Neutrophil (primary cell): ENCODE results near the gene MYO15B.

ENCODE experiments used
- H3K27ac ChIP-seq: fragments of 200-600 bp; sonication (generic); 2 replicates; pipeline ENCODE4 v1.5.1; 2016; ENCODE audit warnings: mild to moderate bottlenecking, moderate library complexity
- H3K27me3 ChIP-seq: fragments of 200-600 bp; sonication (generic); 2 replicates; pipeline ENCODE4 v1.6.0; 2016; ENCODE audit warnings: mild to moderate bottlenecking
- H3K36me3 ChIP-seq: fragments of 200-600 bp; sonication (generic); 2 replicates; pipeline ENCODE4 v1.5.1; 2017
- H3K4me1 ChIP-seq, 2 experiments: fragments of 200-600 bp in 1 of 2; sonication (generic) in 1 of 2; 1 replicate in 1 of 2; 2 replicates in 1 of 2; pipeline versions ENCODE4 v1.5.1 to v1.6.1; 2013 to 2016; ENCODE audit warnings: low read depth in 1 of 2, low read length in 1 of 2, mild to moderate bottlenecking in 1 of 2, moderate library complexity in 1 of 2; ENCODE audit not compliant: control insufficient read depth in 1 of 2, insufficient read depth in 1 of 2
- H3K4me3 ChIP-seq, 2 experiments: fragments of 200-600 bp in 1 of 2; sonication (generic) in 1 of 2; 1 replicate in 1 of 2; 2 replicates in 1 of 2; pipeline ENCODE4 v1.5.1; 2013 to 2016; ENCODE audit warnings: low read depth in 1 of 2, low read length in 1 of 2, mild to moderate bottlenecking in 1 of 2, moderate library complexity in 1 of 2
- H3K9me3 ChIP-seq: fragments of 200-600 bp; sonication (generic); 2 replicates; pipeline ENCODE4 v1.5.1; 2016
- TF ChIP-seq, protein P1 (sequence below): fragments of 200-600 bp; sonication (generic); IDR thresholded peaks from 2 replicates; pipeline ENCODE4 v1.5.1; 2016; ENCODE audit warnings: antibody characterized with exemption

Gene MYO15B

DNA sequence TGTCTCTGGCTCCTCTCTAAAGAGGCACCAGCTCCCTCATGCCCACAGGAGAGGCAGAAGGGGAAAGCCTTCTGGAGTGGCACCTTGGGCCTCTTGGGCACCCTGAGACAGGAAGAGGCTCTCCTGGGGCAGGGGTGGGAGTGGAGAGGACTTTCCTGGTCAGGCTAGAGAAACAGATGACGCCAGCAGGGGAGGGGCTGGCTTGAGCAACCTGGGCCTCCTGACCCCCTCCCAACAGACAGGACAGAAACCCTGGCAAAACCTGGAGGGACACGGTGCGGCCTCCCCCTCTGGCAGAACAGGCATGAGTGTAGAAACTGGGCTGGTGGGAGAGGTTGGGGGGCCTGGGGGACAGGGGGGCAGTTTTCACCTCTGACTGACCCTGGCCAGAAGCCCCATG is 51.7 kb downstream of the MYO15B start:
- peaks cover 12% of the 10 kb centered on the region for H3K36me3 ChIP-seq

DNA sequence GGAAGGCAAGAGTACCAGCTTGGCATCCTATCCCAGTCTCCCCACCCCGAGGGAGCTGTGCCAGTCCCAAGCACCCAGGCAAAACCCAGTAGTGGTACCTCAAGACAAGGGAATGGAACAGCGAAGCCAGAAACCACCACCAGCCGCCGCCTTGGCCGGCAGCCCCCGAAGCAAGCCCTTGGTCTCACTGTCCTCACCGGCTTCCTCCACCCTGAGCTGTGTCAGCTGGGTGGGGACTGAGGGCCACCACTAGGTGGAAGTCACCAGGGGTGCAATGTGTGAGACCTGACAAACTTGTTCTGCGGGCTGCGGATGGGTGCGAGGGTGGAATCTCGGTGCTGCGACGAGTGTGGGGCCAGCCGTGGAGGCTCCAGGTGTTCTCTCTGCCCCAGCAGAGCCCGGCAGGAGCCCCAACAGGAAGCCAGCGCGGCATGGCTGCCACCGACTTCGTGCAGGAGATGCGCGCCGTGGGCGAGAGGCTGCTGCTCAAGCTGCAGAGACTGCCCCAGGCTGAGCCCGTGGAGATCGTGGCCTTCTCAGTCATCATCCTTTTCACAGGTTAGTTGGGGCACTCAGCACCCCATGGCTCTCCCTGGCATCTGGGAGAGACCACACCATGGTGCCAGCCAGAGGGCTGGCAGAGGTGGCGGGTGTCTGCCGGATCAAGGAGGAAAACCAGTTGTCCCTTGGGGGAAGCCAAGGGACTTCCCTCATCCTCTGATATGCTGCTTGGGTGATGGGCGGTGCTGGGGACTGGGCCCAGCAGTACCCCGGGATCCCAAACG is 52.4 kb downstream of the MYO15B start:
- H3K4me3 ChIP-seq: no peak overlapping the region
- H3K36me3 ChIP-seq: peaks cover 12% of the 10 kb centered on the region
- TF ChIP-seq, protein P1, sequence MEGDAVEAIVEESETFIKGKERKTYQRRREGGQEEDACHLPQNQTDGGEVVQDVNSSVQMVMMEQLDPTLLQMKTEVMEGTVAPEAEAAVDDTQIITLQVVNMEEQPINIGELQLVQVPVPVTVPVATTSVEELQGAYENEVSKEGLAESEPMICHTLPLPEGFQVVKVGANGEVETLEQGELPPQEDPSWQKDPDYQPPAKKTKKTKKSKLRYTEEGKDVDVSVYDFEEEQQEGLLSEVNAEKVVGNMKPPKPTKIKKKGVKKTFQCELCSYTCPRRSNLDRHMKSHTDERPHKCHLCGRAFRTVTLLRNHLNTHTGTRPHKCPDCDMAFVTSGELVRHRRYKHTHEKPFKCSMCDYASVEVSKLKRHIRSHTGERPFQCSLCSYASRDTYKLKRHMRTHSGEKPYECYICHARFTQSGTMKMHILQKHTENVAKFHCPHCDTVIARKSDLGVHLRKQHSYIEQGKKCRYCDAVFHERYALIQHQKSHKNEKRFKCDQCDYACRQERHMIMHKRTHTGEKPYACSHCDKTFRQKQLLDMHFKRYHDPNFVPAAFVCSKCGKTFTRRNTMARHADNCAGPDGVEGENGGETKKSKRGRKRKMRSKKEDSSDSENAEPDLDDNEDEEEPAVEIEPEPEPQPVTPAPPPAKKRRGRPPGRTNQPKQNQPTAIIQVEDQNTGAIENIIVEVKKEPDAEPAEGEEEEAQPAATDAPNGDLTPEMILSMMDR: no peak

More for the DNA sequence above, 51.7 kb downstream of the MYO15B start:
- TF ChIP-seq, protein P1: no peak
- Histone ChIP-seq H3K9me3 (no peaks in the 10 kb centered on the region), H3K27me3 (peaks cover 5% of the 10 kb centered on the region), H3K4me1 (no peaks in the 10 kb centered on the region), H3K27ac (no peak overlapping the region), H3K4me3 (no peak overlapping the region)

DNA sequence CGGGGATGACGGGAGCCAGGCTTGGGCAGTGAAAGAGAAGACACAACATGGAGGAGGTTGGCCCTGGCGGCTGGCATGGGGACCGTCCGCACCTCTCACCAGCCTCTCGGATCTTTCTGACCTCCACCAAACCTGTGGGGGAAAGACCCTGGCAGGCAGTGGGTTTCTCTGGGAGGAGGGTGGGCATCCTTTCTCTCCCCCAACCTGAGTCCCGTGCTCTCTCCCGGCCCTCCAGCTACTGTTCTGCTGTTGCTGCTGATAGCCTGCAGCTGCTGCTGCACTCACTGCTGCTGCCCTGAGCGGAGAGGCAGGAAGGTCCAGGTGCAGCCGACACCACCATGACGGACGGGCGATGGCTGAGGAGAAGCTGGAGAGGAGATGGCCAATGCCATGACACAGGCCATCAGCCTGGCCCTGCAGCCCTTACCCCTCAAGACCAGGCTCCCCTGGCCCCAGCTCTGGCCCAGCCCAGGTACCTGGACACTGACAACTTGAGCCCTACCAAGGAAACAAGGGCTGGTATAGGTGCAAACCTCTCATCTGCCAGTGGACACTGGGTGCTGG is 53.0 kb downstream of the MYO15B start:
- peaks cover under 1% of the 10 kb centered on the region in 2 experiments for H3K4me1 ChIP-seq
- no peaks in the 10 kb centered on the region for H3K9me3 ChIP-seq
- TF ChIP-seq, protein P1: no peak
- peaks cover 12% of the 10 kb centered on the region for H3K36me3 ChIP-seq
- H3K27ac ChIP-seq: no peak overlapping the region
- peaks cover 2% of the 10 kb centered on the region for H3K27me3 ChIP-seq
- H3K4me3 ChIP-seq: no peak overlapping the region

More for the DNA sequence above, 52.4 kb downstream of the MYO15B start:
- no peaks in the 10 kb centered on the region for H3K9me3 ChIP-seq
- no peaks in the 10 kb centered on the region for H3K4me1 ChIP-seq
- H3K27me3 ChIP-seq: peaks cover 5% of the 10 kb centered on the region
- H3K27ac ChIP-seq: no peak overlapping the region

DNA sequence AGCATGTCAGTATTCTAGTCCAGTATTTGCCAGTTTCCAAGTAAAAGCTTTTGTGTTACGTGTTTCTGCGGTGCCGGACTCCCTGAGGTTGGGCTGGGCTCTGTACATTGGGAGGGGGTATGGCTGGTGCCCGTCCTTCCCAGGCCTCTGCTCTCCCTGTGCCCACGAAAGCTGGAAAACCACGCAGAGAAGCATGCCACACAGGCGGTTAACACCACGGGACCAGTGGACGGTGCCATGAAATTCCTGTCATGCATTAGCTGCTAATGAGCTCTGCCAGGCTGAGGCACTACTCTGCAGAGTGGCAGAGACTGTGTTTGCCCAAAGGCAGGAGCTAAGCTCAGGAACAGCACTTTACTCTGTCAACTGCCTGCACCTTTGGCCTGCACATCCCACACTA is 53.7 kb downstream of the MYO15B start:
- peaks cover 7% of the 10 kb centered on the region in 2 experiments for H3K4me1 ChIP-seq
- TF ChIP-seq, protein P1: no peak
- H3K27ac ChIP-seq: no peak overlapping the region
- H3K36me3 ChIP-seq: peaks cover 12% of the 10 kb centered on the region
- H3K27me3 ChIP-seq: no peaks in the 10 kb centered on the region
- no peak overlapping the region for H3K4me3 ChIP-seq
- no peaks in the 10 kb centered on the region for H3K9me3 ChIP-seq

DNA sequence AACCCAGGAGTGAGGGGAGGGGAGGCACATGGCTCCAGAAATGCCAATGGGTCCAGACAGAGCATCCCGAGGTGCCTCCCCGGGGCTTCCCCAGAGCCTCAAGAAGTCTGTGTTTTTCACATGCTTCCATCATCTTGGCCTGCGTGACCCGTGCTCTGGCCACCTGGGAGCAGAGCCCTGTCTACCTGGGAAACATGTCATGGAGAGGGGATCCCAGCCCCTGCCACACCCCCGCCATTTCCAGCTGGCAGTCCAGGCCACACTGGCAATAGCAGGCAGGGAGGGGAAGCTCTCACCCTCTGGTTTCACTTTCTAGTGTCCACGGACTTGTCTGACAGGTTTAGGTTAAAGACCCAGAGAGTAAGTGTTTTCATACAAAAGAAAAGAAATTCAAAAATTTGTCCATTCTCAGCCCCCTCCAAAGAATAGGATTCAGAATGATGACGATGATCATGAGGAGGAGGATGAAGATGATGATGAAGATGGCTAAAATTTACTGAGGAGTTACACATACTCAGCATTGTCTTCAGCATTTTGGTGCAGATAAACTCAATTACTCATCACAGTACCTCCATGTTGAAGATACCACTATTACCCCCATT is 54.7 kb downstream of the MYO15B start:
- no peak overlapping the region for H3K27ac ChIP-seq
- H3K36me3 ChIP-seq: peaks cover 12% of the 10 kb centered on the region
- peaks cover 8 to 9% of the 10 kb centered on the region in 2 experiments for H3K4me1 ChIP-seq
- TF ChIP-seq, protein P1: no peak
- no peaks in the 10 kb centered on the region for H3K27me3 ChIP-seq
- H3K9me3 ChIP-seq: no peaks in the 10 kb centered on the region
- no peak overlapping the region for H3K4me3 ChIP-seq
